T-helper 9 cell (primary cell): ENCODE results near the gene C14orf132.

Source experiments
- DNase-seq: peaks from one replicate; pipeline ENCODE4 v3.0.0-alpha.2; 2020

Gene C14orf132

GRCh38 chr14:96121660-96122395 lies 82.7 kb downstream of the C14orf132 start:
- no peak for DNase-seq

- no peak for DNase-seq
These were observed 83.3 kb downstream of the C14orf132 start for GRCh38 chr14:96122496-96122895.

GRCh38 chr14:96125536-96125935 lies 86.4 kb downstream of the C14orf132 start:
- DNase-seq = no peak

GRCh38 chr14:96126339-96126782 lies 87.2 kb downstream of the C14orf132 start:
- DNase-seq = peak; percentile 7

- no peak for DNase-seq
These were observed 87.7 kb downstream of the C14orf132 start for GRCh38 chr14:96126783-96127271.

- no peak for DNase-seq
These were observed 90.1 kb downstream of the C14orf132 start for GRCh38 chr14:96129128-96129736.

- no peak for DNase-seq
These were observed 91.2 kb downstream of the C14orf132 start for GRCh38 chr14:96130391-96130790.

- no peak for DNase-seq
These were observed 91.7 kb downstream of the C14orf132 start for GRCh38 chr14:96130854-96131253.

- no peak for DNase-seq
These were observed 92.7 kb downstream of the C14orf132 start for GRCh38 chr14:96131836-96132235.

GRCh38 chr14:96134508-96134907 lies 95.3 kb downstream of the C14orf132 start:
- DNase-seq = no peak

GRCh38 chr14:96135285-96135684 lies 96.1 kb downstream of the C14orf132 start:
- no peak for DNase-seq

- DNase-seq = no peak
These were observed 97.3 kb downstream of the C14orf132 start for GRCh38 chr14:96136371-96137005.

- no peak for DNase-seq
These were observed 99.1 kb downstream of the C14orf132 start for GRCh38 chr14:96138241-96138640.

- no peak for DNase-seq
These were observed 100.0 kb downstream of the C14orf132 start for GRCh38 chr14:96139169-96139568.

GRCh38 chr14:96139879-96140278 lies 100.7 kb downstream of the C14orf132 start:
- no peak for DNase-seq

GRCh38 chr14:96140952-96141351 lies 101.8 kb downstream of the C14orf132 start:
- no peak for DNase-seq
